ENCODE data around the gene IL5. TPM values are rescaled to one million over a fixed set of nuclear protein-coding genes. Genes with fewer than 3 reads are reported as not detected.
"Not testable (repeated sequence)": the region's sequence is repeated elsewhere in the genome, so short reads cannot be mapped to it uniquely, and the experiment has no call there.

The IL5 gene
- total RNA-seq, 1 donor from 2014 or later, result not detected

DNA sequence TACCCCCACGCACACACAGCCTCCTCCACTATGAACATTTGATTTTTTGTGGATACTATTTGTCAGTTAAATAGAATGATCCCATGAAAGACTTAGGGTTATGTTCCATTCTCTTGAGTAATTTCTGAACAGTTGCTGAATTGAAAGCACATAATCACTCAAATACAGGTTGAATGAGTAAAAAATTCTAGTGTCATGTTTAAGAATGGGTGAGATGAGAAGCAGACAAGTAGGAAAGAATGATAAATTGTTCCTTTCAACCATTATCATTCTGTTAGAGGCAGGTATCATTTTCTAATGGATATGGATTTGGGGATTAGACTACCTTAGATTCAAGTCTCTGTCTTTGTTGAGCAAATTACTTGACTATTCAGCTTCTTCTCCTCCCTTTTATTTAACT is 32.8 kb upstream of the IL5 start:
- no peaks in the 10 kb centered on the region for H3K9me3 Mint-ChIP-seq

GRCh38 chr5:132566657-132567056 is 23.3 kb upstream of the IL5 start:
- no peaks in the 10 kb centered on the region for H3K4me1 Mint-ChIP-seq (ENCODE audit: unreplicated experiment)
- no peak overlapping the region for H3K27ac Mint-ChIP-seq
- TF ChIP-seq CTCF (conservative IDR thresholded peaks at IDR 0.05), result no peak
- no peak overlapping the region for H3K4me3 Mint-ChIP-seq
- peaks cover 21% of the 10 kb centered on the region for H3K36me3 Mint-ChIP-seq
- H3K27me3 Mint-ChIP-seq, result no peaks in the 10 kb centered on the region
- DNase-seq (ENCODE audit: extremely low spot score, unreplicated experiment), result no peak
- H3K9me3 Mint-ChIP-seq, result no peaks in the 10 kb centered on the region

More for the DNA sequence above, 32.8 kb upstream of the IL5 start:
- H3K4me3 Mint-ChIP-seq, result no peak overlapping the region
- no peak for DNase-seq (ENCODE audit: extremely low spot score, unreplicated experiment)
- no peak overlapping the region for H3K27ac Mint-ChIP-seq
- TF ChIP-seq CTCF (conservative IDR thresholded peaks at IDR 0.05), result no peak
- peaks cover 44% of the 10 kb centered on the region for H3K36me3 Mint-ChIP-seq
- no peaks in the 10 kb centered on the region for H3K27me3 Mint-ChIP-seq
- no peaks in the 10 kb centered on the region for H3K4me1 Mint-ChIP-seq (ENCODE audit: unreplicated experiment)

GRCh38 chr5:132564555-132564954 is 21.2 kb upstream of the IL5 start:
- not testable (repeated sequence) for H3K4me1 Mint-ChIP-seq (ENCODE audit: unreplicated experiment); H3K4me3 Mint-ChIP-seq; H3K27me3 Mint-ChIP-seq; H3K27ac Mint-ChIP-seq; H3K9me3 Mint-ChIP-seq; DNase-seq (ENCODE audit: extremely low spot score, unreplicated experiment)
- H3K36me3 Mint-ChIP-seq, result peaks cover 16% of the 10 kb centered on the region

- peaks cover 17% of the 10 kb centered on the region for H3K36me3 Mint-ChIP-seq
- H3K4me1 Mint-ChIP-seq (ENCODE audit: unreplicated experiment), result peaks cover 9% of the 10 kb centered on the region
- no peak overlapping the region for H3K4me3 Mint-ChIP-seq
- H3K9me3 Mint-ChIP-seq, result no peaks in the 10 kb centered on the region
- no peak overlapping the region for H3K27ac Mint-ChIP-seq
- no peaks in the 10 kb centered on the region for H3K27me3 Mint-ChIP-seq
- DNase-seq (ENCODE audit: extremely low spot score, unreplicated experiment), result no peak
- TF ChIP-seq CTCF (conservative IDR thresholded peaks at IDR 0.05), result no peak
These were observed 18.3 kb upstream of the IL5 start for GRCh38 chr5:132561601-132562000.

GRCh38 chr5:132559383-132560060 is 16.2 kb upstream of the IL5 start:
- no peaks in the 10 kb centered on the region for H3K9me3 Mint-ChIP-seq
- peak overlapping the region; percentile 55 for H3K4me3 Mint-ChIP-seq
- no peak for DNase-seq (ENCODE audit: extremely low spot score, unreplicated experiment)
- TF ChIP-seq CTCF (conservative IDR thresholded peaks at IDR 0.05), result no peak
- peaks cover 15% of the 10 kb centered on the region for H3K4me1 Mint-ChIP-seq (ENCODE audit: unreplicated experiment)
- no peak overlapping the region for H3K27ac Mint-ChIP-seq
- no peaks in the 10 kb centered on the region for H3K27me3 Mint-ChIP-seq
- peaks cover 5% of the 10 kb centered on the region for H3K36me3 Mint-ChIP-seq

- H3K27ac Mint-ChIP-seq, result peak overlapping the region; percentile 94
- no peak for TF ChIP-seq CTCF (conservative IDR thresholded peaks at IDR 0.05)
- peak overlapping the region; percentile 98 for H3K4me3 Mint-ChIP-seq
- no peak for DNase-seq (ENCODE audit: extremely low spot score, unreplicated experiment)
- no peaks in the 10 kb centered on the region for H3K9me3 Mint-ChIP-seq
- no peaks in the 10 kb centered on the region for H3K27me3 Mint-ChIP-seq
- peaks cover 5% of the 10 kb centered on the region for H3K36me3 Mint-ChIP-seq
- H3K4me1 Mint-ChIP-seq (ENCODE audit: unreplicated experiment), result peaks cover 15% of the 10 kb centered on the region
These were observed 14.3 kb upstream of the IL5 start for GRCh38 chr5:132557478-132558172.

Measured in type B pancreatic cell (in vitro differentiated cells).